HG03565 (cell line): ENCODE measurements around the gene MANSC4.

ENCODE experiments used
- ATAC-seq: cut with Tn5 transposase; IDR thresholded peaks from one replicate; pipeline ENCODE4 v1.9.1; 2021; ENCODE audit warnings: mild to moderate bottlenecking, moderate library complexity; ENCODE audit not compliant: unreplicated experiment

Gene MANSC4

DNA sequence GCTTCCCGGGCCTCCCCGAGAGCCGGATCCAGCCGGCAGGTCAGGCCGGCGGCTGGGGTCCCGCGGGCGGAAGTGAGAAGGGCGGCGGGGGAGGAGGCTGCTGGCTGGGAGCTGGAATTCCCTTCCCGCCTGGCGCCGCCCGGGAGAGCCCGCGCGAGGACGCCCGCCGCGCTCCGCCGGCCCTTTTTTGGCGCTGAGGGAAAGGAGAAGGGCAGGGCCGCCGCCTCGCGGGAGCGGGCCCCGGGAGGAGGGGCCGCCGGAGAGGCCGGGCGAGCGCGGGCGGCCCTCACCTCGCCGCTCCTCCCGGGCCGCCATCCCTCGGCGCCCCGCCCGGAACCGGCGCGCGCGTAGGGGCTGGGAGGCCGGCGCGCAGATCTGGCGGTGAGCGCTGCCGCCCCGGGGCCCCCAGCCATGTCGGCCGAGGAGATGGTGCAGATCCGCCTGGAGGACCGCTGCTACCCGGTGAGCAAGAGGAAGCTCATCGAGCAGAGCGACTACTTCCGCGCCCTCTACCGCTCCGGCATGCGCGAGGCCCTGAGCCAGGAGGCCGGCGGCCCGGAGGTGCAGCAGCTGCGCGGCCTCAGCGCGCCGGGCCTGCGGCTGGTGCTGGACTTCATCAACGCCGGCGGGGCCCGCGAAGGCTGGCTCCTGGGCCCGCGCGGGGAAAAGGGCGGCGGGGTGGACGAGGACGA is at the start of gene MANSC4, which contains the start of gene KLHL42:
Gene MANSC4, minus strand, starts transcription at position 317 of the 692 bp plus-strand sequence. CDS start 8,960 bp downstream, outside the sequence.
Gene KLHL42, plus strand, starts transcription at position 314 of the 692 bp plus-strand sequence. Its CDS starts 98 bp downstream, at position 412.
- peak; percentile 62 for ATAC-seq

- ATAC-seq, result no peak
Observed at GRCh38 chr12:27828196-27828595, 48.2 kb upstream of the MANSC4 start.

DNA sequence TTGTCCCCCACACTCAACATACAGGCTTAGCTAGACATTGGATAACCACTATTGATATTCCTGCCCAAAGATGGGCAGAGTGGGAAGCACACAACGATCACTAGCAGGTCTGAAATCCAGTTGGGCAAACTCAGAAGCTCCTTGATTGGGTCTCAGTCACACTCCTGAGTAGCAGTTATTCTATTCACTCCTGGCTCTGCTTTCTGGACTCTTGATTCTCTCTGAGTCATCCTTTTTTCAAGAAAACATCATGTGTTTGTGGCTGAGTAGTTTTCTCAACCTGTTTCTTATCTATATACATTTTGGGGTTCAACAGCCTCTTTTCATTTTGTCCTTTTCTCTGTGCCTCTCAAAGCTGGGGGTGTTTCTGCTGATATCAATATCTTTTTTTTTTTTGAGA is 46.0 kb upstream of the MANSC4 start:
- no peak for ATAC-seq

DNA sequence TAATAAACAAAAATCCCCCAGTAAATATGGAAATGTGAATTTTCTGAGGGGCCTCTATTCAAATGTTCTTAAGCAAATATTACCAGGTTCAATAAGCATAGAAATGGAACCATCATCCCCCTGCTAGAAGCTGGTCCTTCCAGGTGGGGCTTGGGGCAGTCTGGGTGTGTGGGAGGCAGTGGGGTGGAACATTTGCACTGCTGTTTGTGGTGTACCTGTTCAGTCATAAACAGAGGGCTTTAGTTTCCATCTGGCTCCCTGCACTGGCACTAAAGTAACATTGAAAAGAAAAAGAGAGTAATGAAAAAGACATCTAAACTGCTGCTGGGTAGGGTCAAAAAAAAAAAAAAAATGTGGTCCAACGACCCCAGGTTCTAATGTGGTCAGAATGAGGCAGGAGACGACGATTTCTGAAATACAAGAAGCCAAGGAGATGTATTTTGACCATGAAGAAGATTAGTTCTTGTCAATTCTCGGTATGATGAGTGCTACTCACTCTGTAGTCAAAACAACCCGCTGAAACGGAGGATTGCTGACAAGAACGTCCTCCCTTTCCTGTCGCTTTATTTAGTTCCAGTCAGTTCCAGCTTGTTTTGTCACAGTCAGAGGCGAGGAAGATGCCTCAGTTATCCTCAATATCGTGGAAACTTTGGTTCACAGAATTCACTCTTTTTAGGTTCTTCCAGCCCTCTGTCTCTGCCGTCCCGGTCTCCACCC is 44.2 kb upstream of the MANSC4 start:
- ATAC-seq, result peak; percentile 37

- ATAC-seq, result no peak
Observed at GRCh38 chr12:27823038-27823437, 43.0 kb upstream of the MANSC4 start.

DNA sequence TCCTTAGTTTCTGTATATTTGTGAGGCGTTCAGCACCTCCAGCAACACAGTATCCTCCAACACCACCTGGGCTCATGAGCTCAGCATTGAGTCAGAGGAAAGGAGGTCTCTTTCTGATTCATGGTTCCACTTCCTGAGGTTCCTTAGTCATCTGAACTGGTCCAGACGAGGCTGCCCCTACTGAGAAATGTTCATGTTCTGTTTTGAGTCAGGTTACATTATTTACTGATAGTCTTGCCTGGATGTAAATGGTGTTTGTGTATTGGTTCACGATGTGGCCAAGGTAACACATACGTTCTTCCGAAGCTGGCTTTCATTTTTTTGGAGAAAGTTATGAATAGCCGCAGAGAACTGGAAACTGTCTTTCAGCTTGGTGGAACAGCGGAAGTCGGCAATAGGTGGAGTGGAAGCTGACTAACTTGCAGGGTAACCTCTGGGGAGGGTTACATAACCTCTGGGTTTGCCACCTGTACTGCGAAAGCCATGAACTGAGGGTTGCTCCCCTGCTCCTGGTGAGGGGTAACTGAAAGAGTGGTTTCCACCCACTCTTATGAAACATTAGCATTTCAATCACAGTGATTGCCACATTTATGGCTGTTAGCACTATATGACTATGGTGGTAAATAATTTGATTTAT is 42.2 kb upstream of the MANSC4 start:
- ATAC-seq, result peak; percentile 72

DNA sequence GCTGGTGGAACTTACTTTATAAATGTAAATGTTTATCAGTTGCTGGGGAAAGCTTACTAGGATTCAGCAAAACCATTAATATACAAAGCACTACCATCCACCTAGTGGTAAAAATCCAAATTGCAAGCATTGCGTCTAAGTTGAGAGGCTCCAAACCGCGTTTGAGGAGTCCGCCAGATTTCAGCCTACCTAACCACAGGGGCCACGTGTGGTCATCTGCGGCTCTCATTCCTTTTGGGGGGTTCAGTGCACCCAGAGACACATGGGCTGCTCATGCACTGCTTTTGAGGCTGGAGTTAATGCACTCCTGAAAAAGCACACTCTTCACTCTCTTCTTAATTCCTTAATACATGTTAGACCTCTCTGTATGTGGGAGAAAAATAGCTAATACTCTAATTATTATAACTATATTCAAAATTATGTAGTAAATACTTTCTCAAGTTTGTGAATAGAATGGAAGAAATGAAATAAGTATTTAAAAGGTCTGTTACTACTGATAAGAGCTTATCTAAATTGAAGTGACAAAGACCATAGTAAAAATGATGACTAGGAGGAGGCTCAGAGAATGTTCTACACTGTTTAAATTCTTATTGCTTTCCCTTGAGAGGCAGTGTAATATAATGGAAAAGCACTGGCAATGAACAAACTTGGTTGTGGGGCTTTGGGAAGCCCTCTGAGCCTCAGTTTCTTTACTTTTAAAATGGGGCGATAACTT is 41.4 kb upstream of the MANSC4 start:
- peak; percentile 17 for ATAC-seq

GRCh38 chr12:27820564-27820963 is 40.5 kb upstream of the MANSC4 start:
- no peak for ATAC-seq

DNA sequence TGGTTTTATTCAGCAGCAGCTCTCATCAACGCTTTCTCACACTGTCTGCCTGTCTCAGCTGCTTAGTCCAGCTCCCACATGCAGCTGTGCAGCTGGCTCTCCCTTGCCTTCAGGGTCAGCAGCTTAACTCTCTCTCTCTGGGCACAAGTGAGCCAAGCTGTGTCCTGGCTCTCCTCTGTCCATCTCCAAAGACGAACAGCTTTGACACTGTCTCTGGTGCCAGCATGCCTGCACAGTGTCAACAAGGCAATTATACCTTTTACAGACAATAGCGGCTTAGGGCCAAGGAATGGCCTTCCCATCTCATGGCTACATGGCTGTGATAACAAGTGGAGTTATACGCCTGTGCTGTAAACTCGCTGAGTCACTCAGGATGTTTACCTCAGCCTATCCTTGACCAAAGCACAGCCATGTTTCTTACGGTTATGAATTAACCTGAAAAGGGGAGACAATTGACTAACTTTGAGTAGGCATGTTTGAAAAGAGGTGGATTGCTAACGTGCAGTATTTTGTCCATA is 38.4 kb upstream of the MANSC4 start:
- ATAC-seq, result no peak

DNA sequence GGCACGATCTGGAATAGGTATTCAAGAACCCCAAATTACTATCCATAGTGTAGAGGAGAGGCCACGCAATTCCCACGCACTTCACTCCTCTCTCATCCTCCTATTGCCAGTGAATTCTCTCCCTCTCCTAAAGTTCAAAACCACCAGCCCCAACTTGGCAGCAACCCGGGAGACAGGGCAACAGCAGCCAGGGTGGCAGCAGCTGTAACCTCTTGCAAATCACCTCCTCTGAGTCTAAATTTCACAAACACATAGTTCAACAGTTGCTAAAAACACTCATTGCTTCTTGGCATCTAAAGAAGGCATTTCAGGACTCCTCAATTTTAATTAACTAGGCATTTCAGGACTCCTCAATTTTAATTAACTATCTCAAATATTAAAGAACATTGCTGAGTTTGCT is 37.7 kb upstream of the MANSC4 start:
- ATAC-seq, result no peak

GRCh38 chr12:27814851-27815591 is 35.0 kb upstream of the MANSC4 start:
- ATAC-seq, result no peak

DNA sequence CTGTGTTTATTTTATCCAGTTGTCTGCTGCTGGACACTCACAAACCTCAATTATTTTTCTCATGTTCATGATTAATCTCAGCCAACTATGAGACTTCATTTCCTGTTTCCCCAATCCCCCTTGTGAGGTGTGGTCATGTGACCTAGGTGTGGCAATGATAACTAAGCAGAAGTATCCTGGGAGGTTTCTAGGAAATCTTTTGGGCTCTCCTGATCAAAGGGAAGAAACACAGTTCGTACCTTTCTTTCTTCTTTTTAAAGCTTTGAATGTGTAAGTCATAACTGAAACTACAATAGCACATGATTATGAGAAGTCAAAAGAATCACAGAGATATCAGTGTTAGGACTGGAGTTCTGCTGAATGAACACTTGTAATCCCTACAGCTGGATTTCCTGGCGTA is 34.4 kb upstream of the MANSC4 start:
- no peak for ATAC-seq

DNA sequence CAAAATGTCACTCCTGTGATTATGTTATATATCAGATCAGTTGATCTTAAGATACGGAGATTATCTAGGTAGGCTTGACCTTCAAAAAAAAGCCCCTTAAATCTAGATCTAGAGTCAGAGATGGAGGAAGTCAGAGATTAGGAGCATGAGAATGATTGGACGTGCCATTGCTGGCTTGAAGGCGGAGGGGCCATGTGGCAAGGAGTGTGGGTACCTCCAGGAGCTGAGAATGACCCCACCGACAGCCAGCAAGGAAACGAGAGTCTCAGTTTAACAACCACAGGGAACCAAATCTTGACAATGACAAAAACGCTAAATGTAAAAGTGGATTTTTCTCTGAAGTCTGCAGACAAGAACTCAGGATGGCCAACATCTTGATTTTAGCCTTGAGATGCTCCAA is 32.5 kb upstream of the MANSC4 start:
- ATAC-seq, result no peak

- no peak for ATAC-seq
Observed at GRCh38 chr12:27810756-27811155, 30.7 kb upstream of the MANSC4 start.

DNA sequence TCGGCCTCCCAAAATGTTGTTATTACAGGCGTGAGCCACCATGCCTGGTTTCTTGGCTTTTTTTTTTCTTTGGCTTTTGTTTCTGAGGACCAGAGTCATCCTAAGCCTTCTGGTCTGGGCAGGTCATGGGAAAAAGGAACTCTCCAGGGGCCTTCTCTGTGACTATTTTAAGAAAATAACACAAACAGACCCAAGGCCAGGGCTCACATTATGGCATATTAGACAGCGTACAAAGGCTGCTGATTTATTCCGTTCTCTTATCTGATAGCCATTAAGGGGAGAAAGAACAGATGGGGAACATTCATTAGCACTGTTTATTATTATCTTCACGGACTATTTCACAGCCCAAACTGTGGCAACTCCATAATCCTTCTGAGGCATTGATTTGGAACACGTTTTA is 28.8 kb upstream of the MANSC4 start:
- ATAC-seq, result no peak

DNA sequence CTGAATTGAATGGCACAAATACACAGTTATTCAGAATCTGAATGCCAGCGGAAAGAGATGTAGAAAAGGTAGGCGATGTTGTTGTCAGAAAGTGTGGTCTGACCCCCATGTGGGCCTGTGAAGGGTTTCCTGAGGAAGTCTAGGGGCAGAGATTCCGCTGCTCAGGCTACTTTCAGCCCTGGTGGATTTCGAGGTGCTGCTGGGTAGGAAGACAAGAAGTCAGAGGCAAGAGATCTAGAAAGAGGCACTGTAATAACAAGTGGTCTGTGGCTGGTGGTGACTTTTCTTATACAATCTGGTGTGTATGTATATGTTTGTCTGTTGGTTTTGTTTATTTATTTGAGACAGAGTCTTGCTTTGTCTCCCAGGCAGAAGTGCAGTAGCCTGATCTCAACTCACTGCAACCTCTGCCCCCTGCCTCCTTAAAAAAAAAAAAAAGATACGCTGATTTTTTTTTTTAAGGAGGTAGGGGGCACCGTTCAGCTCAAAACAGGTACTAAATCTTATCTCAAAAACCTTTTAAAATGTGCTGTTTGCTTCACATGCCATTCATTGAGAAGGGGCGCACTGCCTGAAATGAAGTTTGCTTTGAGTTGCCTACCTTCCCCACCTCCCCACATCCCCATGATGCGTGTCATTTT is 27.1 kb upstream of the MANSC4 start:
- ATAC-seq, result no peak

DNA sequence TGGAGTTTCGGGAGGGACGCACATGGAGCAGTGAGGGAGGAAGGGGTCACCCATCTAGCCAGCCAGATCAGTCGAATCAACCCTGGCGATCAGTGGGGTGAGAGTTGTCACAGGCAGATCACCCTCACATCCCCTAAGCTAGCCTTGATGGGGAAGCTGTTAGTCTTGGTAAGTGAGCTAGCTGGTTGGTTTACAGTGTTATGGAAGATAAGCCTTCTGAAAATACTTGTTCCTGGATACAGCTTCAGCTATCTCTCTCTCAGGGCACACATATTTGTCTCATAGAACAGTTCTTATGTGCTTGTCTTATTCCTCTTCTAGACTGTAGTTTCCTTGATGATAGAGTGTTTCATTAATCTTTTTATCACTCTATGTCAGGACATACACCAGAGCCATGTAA is 26.2 kb upstream of the MANSC4 start:
- ATAC-seq, result no peak

DNA sequence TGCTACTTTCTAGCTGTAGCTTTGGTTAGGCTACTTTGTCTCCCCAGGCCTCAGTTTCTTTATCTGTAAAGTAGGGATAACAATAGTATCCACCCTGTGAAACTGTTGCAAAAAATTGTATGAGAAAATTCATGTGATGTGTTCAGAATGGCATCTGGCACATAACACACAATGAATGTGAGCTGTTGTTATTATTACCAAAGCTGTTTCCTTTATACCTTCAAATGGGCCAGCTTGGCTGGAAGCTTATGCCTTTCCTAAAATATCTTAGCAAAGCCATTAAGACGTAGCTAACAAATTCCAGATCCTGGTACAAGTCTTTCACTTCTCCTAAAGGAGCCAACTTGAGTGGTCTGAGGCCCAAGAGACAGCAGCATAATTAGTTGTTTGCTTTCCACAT is 25.2 kb upstream of the MANSC4 start:
- ATAC-seq, result no peak

DNA sequence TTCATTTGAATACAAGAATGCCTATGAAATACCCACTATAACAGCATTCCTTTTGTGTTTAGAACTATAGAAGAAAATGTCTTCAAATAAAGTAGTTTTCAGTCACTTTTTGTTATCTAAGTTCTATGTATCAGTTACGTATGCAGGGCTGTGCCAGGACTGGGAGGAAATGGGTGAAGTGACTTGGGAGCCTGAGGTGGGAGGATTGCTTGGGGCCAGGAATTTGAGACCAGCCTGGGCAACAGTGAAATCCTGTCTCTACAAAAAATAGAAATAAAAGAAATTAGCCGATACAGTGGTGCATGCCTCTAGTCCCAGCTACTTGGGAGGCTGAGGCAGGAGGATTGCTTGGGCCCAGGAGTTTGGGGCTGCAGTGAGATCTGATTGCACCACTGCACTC is 22.9 kb upstream of the MANSC4 start:
- ATAC-seq, result no peak

DNA sequence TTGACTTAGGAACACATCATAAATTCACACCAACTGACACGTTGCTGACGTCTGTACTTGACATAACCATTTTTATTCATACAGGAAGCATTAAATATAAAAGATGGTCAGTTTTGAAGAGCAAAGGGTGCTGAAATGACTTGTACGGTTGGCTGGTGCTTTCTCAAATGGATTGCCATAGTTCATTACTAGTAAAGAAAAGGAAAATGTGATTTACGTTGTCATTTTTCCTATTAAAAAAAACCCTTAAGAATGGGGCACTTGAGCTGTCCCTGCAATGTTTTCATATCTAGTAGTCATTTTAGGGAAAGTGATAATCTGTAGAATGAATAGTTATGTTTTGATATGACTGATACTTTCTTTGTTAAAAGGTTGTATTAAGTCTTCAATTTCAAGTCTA is 22.5 kb upstream of the MANSC4 start:
- no peak for ATAC-seq
